Measurements from ENCODE around the gene LRRC32. TPM values are rescaled to one million over a fixed set of nuclear protein-coding genes. Genes with fewer than 3 reads are reported as not detected.

LRRC32 gene
- total and polyA plus RNA-seq, 2 of the 4 experiments (the other 2 are of a cell fraction): 5.2 to 13.7 TPM

DNA sequence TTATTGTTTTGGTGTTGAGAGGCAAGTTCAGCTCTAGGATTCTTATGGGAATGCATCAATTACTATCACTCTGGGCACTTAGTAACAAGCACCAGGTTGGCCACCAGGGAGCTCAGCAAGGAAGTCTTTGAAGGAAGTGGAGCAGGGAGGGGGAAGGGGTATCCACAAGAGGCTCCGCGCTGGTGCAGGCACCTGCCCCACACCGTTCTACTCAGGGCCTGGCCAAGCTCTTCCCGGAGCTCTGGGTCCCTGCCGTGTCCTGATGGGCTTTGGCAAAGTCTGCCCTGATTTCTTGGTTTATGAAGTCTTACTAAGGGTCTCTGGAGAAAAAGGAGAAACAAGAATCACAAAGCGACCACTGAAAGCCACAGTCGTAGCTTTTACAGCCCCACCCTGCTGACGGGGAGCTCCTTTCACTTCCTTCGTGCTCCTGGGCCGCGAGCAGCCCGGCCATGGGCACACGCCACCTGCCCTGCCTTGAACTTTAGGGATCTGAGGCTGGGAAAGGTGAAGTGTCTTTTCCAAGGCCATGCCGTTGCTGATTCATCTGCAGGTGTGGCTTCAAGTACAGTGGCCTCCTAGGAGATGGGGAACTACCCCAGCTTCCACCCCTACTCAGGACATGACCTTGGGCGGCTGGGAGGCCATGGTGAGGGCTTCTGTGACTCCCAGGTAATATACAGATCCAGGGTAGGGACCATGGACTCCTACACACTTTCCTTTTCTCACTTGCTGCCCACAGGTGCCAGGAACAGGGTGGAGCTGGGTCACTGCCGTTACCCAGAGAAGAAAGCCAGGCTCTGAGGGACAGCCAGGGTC lies 15.9 kb upstream of the LRRC32 start:
- H2BK5ac ChIP-seq (ENCODE audit: low read depth, low read length, poor library complexity, severe bottlenecking): no peak overlapping the region
- no peak overlapping the region for H4K5ac ChIP-seq (ENCODE audit: low read depth, low read length)
- ChIA-PET CTCF (interaction anchor here (0.5 kb wide), 1 partner anchor 8 kb away, joined by 3 read pairs; no protein-coding TSS in a partner anchor), POLR2A (ENCODE audit: unreplicated experiment) (no interaction called here)
- H2BK120ac ChIP-seq (ENCODE audit: low read depth, low read length): no peak overlapping the region
- in situ Hi-C loops (cut with MboI; ENCODE audit: low sequenced_read_pairs): loop anchor here (10.0 kb wide), 1 partner anchor 472 kb away; no protein-coding TSS in a partner anchor
- H3K23ac ChIP-seq (ENCODE audit: low read depth, low read length): no peak overlapping the region
- H3K36me3 ChIP-seq (ENCODE audit: control insufficient read depth, insufficient read depth, low read length): no peaks in the 10 kb centered on the region
- no peak overlapping the region for H3K4me2 ChIP-seq (ENCODE audit: low read depth, low read length)
- H2AFZ ChIP-seq (replicated peaks; ENCODE audit: low read length, poor library complexity): no peak overlapping the region
- 90% methylated on average over 2 of the region's 16 CpGs; no CpG with 5 or more reads in 1 of the 2 experiments for WGBS, 2 experiments (ENCODE audit: extremely low coverage in 2 of 2, insufficient read length in 1 of 2)
- intact Hi-C loops (cut with micrococcal nuclease): loop anchor here (10.0 kb wide), 1 partner anchor 482 kb away; the partner anchor contains the start of gene WNT11
- peaks cover 7% of the 10 kb centered on the region for H3K9me3 ChIP-seq (ENCODE audit: control insufficient read depth, insufficient read depth, low read length)
- no TSS peak for BruUV-seq (replicated peaks)
- H3K4me1 ChIP-seq (ENCODE audit: control insufficient read depth, insufficient read depth, low read length): peaks cover 3% of the 10 kb centered on the region; the same call in 1 of the 2 replicates
- dilution Hi-C loops (cut with HindIII; ENCODE audit: low sequenced_read_pairs, unreplicated experiment): no loop called here
- H2AK5ac ChIP-seq (ENCODE audit: low read depth, low read length): no peak overlapping the region
- no peak overlapping the region for H3K56ac ChIP-seq (ENCODE audit: extremely low read depth, insufficient read depth, low read length)
- H3K14ac ChIP-seq (replicated peaks; ENCODE audit: low read depth, low read length): no peak overlapping the region
- no peak overlapping the region for H3K27ac ChIP-seq (ENCODE audit: insufficient read depth, low read length)
- H3K9me1 ChIP-seq (ENCODE audit: insufficient read depth, low read length): no peaks in the 10 kb centered on the region
- no peak overlapping the region for H3K4me3 ChIP-seq (ENCODE audit: insufficient read depth, low read depth, low read length)
- H3K18ac ChIP-seq (ENCODE audit: low read depth, low read length): no peak overlapping the region
- H3K4ac ChIP-seq (ENCODE audit: low read depth, low read length): no peak overlapping the region
- H3K27me3 ChIP-seq (ENCODE audit: control insufficient read depth, insufficient read depth, low read length): peaks cover 17% of the 10 kb centered on the region; the same call in 1 of the 2 replicates
- H4K8ac ChIP-seq (ENCODE audit: low read depth in 2 of 2, low read length in 2 of 2): no peak overlapping the region
- H4K91ac ChIP-seq (ENCODE audit: insufficient read depth, low read depth, low read length): no peak overlapping the region
- no peak overlapping the region for H2BK15ac ChIP-seq (ENCODE audit: low read depth, low read length)
- H2AK9ac ChIP-seq (replicated peaks; ENCODE audit: low read depth, low read length, poor library complexity): peak overlapping the region; percentile 56
- DNase-seq (no peak), ATAC-seq (ENCODE audit: low read depth) (no peak)
- no peak overlapping the region for H2BK20ac ChIP-seq (ENCODE audit: low read depth, low read length)
- H3K9ac ChIP-seq (ENCODE audit: low read depth, low read length): no peak overlapping the region
- H3K79me1 ChIP-seq (ENCODE audit: low read depth in 1 of 2, low read length in 2 of 2): no peaks in the 10 kb centered on the region
- no peaks in the 10 kb centered on the region for H4K20me1 ChIP-seq (ENCODE audit: insufficient read depth, low read length)
- TF ChIP-seq, protein P1, sequence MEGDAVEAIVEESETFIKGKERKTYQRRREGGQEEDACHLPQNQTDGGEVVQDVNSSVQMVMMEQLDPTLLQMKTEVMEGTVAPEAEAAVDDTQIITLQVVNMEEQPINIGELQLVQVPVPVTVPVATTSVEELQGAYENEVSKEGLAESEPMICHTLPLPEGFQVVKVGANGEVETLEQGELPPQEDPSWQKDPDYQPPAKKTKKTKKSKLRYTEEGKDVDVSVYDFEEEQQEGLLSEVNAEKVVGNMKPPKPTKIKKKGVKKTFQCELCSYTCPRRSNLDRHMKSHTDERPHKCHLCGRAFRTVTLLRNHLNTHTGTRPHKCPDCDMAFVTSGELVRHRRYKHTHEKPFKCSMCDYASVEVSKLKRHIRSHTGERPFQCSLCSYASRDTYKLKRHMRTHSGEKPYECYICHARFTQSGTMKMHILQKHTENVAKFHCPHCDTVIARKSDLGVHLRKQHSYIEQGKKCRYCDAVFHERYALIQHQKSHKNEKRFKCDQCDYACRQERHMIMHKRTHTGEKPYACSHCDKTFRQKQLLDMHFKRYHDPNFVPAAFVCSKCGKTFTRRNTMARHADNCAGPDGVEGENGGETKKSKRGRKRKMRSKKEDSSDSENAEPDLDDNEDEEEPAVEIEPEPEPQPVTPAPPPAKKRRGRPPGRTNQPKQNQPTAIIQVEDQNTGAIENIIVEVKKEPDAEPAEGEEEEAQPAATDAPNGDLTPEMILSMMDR (conservative IDR thresholded peaks at IDR 0.05; ENCODE audit: low read depth, low read length): no peak
- TF ChIP-seq MAFK (IDR thresholded peaks at IDR 0.05; ENCODE audit: low read depth, low read length): no peak
- TF ChIP-seq BHLHE40 (IDR thresholded peaks at IDR 0.05; ENCODE audit: low read depth, low read length): no peak
- TF ChIP-seq MAZ (IDR thresholded peaks at IDR 0.05; ENCODE audit: borderline replicate concordance, low read depth, low read length): no peak
- no peak for TF ChIP-seq RCOR1 (IDR thresholded peaks at IDR 0.05; ENCODE audit: insufficient replicate concordance, low read length)
- TF ChIP-seq NFE2L2 (IDR thresholded peaks at IDR 0.05; ENCODE audit: low read depth, low read length): no peak
- TF ChIP-seq SMC3 (IDR thresholded peaks at IDR 0.05; ENCODE audit: low read depth, low read length): no peak
- TF ChIP-seq FOS (IDR thresholded peaks at IDR 0.05; ENCODE audit: low read depth, low read length): no peak
- TF ChIP-seq RFX5 (IDR thresholded peaks at IDR 0.05; ENCODE audit: low read depth, low read length): no peak
- no peak for TF ChIP-seq MXI1 (IDR thresholded peaks at IDR 0.05; ENCODE audit: borderline replicate concordance, low read depth, low read length)
- TF ChIP-seq, protein P2, sequence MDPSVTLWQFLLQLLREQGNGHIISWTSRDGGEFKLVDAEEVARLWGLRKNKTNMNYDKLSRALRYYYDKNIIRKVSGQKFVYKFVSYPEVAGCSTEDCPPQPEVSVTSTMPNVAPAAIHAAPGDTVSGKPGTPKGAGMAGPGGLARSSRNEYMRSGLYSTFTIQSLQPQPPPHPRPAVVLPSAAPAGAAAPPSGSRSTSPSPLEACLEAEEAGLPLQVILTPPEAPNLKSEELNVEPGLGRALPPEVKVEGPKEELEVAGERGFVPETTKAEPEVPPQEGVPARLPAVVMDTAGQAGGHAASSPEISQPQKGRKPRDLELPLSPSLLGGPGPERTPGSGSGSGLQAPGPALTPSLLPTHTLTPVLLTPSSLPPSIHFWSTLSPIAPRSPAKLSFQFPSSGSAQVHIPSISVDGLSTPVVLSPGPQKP (IDR thresholded peaks at IDR 0.05; ENCODE audit: borderline replicate concordance, low read depth, low read length): no peak
- TF ChIP-seq CEBPB (IDR thresholded peaks at IDR 0.05; ENCODE audit: low read depth, low read length): no peak
- TF ChIP-seq CHD1 (IDR thresholded peaks at IDR 0.05; ENCODE audit: low read depth, low read length): no peak
- TF ChIP-seq, protein P3, sequence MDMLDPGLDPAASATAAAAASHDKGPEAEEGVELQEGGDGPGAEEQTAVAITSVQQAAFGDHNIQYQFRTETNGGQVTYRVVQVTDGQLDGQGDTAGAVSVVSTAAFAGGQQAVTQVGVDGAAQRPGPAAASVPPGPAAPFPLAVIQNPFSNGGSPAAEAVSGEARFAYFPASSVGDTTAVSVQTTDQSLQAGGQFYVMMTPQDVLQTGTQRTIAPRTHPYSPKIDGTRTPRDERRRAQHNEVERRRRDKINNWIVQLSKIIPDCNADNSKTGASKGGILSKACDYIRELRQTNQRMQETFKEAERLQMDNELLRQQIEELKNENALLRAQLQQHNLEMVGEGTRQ (IDR thresholded peaks at IDR 0.05; ENCODE audit: low read depth, low read length): no peak

All from IMR-90 (cell line).